Measurements from ENCODE around the gene CD53.
"Not testable (repeated sequence)": the region's sequence is repeated elsewhere in the genome, so short reads cannot be mapped to it uniquely, and the experiment has no call there.

The CD53 gene

DNA sequence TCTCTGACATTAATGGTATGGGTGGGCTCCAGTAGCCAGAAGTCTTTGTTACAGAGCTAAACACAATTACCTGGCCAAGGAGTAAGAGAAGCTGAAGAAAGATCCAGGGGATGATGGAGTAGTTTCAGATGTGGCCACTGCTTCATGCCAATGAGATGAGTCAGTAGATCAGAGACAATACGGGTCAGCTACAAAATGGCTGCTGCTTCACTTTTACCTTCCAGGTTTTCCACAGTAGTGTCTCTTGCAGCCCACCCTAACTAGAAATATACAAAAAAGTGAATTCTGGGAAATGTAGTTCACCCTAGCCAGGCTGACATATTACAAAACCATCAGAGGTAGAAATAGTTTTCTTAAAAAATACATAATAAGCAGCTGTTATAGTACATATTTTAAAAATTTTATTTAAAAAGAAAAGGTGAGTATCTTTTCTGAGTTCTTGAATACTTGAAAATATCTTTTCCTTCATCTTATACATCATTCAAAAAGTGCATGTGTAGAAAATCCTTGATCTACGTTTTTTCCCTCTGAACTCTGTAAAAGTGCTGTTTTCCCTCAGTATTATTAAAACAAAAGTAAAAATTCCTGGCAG is 54.6 kb downstream of the CD53 start:
- TF ChIP-seq, protein P1, sequence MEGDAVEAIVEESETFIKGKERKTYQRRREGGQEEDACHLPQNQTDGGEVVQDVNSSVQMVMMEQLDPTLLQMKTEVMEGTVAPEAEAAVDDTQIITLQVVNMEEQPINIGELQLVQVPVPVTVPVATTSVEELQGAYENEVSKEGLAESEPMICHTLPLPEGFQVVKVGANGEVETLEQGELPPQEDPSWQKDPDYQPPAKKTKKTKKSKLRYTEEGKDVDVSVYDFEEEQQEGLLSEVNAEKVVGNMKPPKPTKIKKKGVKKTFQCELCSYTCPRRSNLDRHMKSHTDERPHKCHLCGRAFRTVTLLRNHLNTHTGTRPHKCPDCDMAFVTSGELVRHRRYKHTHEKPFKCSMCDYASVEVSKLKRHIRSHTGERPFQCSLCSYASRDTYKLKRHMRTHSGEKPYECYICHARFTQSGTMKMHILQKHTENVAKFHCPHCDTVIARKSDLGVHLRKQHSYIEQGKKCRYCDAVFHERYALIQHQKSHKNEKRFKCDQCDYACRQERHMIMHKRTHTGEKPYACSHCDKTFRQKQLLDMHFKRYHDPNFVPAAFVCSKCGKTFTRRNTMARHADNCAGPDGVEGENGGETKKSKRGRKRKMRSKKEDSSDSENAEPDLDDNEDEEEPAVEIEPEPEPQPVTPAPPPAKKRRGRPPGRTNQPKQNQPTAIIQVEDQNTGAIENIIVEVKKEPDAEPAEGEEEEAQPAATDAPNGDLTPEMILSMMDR (IDR thresholded peaks at IDR 0.05; ENCODE audit: borderline replicate concordance, control extremely low read depth, extremely low read depth, insufficient read depth, missing control alignments), result no peak
- in situ Hi-C loops (cut with MboI; ENCODE audit: low sequenced_read_pairs, unreplicated experiment), result no loop called here
- DNase-seq (ENCODE audit: low spot score), result no peak

DNA sequence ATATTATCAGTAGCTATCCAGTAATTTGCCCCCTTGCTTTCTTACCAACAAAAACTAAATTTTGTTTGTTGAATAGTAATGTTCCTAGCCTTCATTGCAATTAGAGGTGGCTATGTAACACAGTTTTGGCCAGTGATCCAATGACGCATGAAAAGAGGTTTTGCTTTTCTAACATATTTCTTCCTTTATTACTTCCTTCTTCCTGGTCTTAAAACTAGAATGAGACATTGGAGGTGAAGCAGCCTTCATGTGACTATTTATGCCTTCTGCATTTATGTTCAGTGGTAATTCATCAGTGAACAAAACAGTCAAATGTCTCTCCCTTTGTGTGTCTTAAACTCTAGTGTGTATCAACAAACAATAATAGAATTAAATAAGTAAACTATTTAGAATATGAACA is 55.2 kb downstream of the CD53 start:
- in situ Hi-C loops (cut with MboI; ENCODE audit: low sequenced_read_pairs, unreplicated experiment), result no loop called here
- no peak for DNase-seq (ENCODE audit: low spot score)
- TF ChIP-seq, protein P1 (IDR thresholded peaks at IDR 0.05; ENCODE audit: borderline replicate concordance, control extremely low read depth, extremely low read depth, insufficient read depth, missing control alignments), result no peak

DNA sequence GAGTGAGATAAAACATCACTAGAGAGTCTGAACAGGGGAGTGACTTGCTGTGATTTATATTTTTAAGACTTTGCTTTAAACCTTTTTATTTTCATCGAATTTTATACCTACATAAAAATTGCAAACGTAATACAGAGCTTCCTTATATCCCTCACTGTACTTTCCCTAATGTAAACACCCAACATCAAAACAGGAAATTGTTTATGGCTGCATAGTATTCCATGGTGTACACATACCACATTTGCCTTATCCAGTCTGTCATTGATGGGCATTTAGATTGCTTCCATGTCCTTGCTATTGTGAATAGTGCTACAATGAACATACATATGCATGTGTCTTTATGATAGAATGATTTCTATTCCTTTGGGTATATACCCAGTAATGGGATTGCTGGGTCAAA is 56.0 kb downstream of the CD53 start:
- in situ Hi-C loops (cut with MboI; ENCODE audit: low sequenced_read_pairs, unreplicated experiment), result no loop called here
- TF ChIP-seq, protein P1 (IDR thresholded peaks at IDR 0.05; ENCODE audit: borderline replicate concordance, control extremely low read depth, extremely low read depth, insufficient read depth, missing control alignments), result no peak
- DNase-seq (ENCODE audit: low spot score), result no peak

DNA sequence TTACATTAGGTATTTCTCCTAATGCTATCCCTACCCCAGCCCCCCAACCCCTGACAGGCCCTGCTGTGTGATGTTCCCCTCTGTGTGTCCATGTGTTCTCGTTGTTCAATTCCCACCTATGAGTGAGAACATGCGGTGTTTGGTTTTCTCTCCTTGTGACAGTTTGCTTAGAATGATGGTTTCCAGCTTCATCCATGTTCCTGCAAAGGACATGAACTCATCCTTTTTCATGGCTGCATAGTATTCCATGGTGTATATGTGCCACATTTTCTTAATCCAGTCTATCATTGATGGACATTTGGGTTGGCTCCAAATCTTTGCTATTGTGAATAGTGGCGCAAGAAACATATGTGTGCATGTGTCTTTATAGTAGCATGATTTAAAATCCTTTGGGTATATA is 58.1 kb downstream of the CD53 start:
- DNase-seq (ENCODE audit: low spot score); in situ Hi-C loops (cut with MboI; ENCODE audit: low sequenced_read_pairs, unreplicated experiment): not testable (repeated sequence)

DNA sequence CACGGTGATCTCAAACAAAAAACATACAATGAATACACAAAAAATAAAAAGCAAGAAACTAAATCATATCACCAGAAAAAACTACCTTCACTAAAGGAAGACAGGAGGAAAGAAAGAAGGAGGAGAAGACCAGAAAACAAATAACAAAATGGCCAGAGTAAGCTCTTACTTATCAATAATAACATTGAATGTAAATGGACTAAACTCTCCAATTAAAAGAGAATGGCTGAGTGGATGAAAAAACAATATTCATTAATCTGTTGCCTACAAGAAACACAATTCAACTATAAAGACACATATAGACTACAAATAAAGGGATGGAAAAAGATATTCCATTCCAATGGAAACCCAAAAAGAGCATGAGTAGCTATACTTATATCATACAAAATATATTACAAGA is 63.6 kb downstream of the CD53 start:
- TF ChIP-seq, protein P1 (IDR thresholded peaks at IDR 0.05; ENCODE audit: borderline replicate concordance, control extremely low read depth, extremely low read depth, insufficient read depth, missing control alignments), result no peak
- in situ Hi-C loops (cut with MboI; ENCODE audit: low sequenced_read_pairs, unreplicated experiment), result no loop called here
- no peak for DNase-seq (ENCODE audit: low spot score)

DNA sequence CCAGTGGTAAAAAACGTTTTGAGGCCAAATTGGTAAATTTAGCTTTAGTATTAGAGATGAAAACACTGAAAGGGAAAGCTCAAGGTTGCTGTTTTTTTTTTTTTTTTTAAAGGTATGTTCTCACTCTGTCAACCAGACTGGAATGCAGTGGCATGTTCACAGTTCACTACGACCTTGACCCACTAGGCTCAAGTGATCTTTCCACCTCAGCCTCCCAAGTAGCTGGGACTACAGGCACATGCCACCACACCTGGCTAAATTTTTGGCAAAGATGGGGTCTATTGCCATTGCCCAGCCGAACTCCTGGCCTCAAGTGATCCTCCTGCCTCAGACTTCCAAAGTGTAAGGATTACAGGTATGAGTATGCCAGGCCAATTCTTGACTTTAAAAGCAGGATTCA is 71.9 kb downstream of the CD53 start:
- TF ChIP-seq, protein P1 (IDR thresholded peaks at IDR 0.05; ENCODE audit: borderline replicate concordance, control extremely low read depth, extremely low read depth, insufficient read depth, missing control alignments), result no peak
- in situ Hi-C loops (cut with MboI; ENCODE audit: low sequenced_read_pairs, unreplicated experiment), result no loop called here
- no peak for DNase-seq (ENCODE audit: low spot score)

DNA sequence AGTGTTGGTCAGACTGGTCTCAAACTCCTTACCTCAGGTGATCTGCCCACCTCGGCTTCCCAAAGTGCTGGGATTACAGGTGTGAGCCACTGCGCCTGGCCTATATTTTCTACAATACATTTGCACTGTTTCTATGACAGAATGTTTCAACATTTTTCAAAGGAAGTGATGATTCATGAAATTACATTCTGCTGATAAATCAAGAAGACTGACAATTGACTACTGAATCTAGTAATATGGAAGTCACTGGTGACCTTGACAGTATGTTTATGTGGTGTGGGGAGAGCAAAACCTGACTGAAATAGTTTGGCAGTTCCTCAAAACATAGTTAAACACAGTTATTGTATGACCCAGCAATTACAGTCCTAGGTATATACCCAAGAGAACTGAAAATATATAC is 72.7 kb downstream of the CD53 start:
- no peak for DNase-seq (ENCODE audit: low spot score)
- in situ Hi-C loops (cut with MboI; ENCODE audit: low sequenced_read_pairs, unreplicated experiment), result no loop called here
- TF ChIP-seq, protein P1 (IDR thresholded peaks at IDR 0.05; ENCODE audit: borderline replicate concordance, control extremely low read depth, extremely low read depth, insufficient read depth, missing control alignments), result no peak
